NCI-H1930 (cell line): Measurements from ENCODE around the gene SLU7.
"Not testable (repeated sequence)": the region's sequence is repeated elsewhere in the genome, so short reads cannot be mapped to it uniquely, and the experiment has no call there.

Source experiments
- DNase-seq, 2 experiments: peaks; one replicate each; lab custom pipeline; 2025; lab: John Stamatoyannopoulos, UW

The SLU7 gene

GRCh38 chr5:160450164-160450932, 31.5 kb upstream of the SLU7 start:
- DNase-seq, result no peak

- DNase-seq, result no peak
Measured at GRCh38 chr5:160449458-160449857, 30.6 kb upstream of the SLU7 start.

GRCh38 chr5:160448886-160449285, 30.0 kb upstream of the SLU7 start:
- DNase-seq, result no peak

GRCh38 chr5:160445751-160446150, 26.9 kb upstream of the SLU7 start:
- no peak for DNase-seq

GRCh38 chr5:160445132-160445531, 26.3 kb upstream of the SLU7 start:
- DNase-seq, result no peak

GRCh38 chr5:160444407-160444806, 25.5 kb upstream of the SLU7 start:
- no peak for DNase-seq

- no peak for DNase-seq
Measured at GRCh38 chr5:160442824-160443431, 24.0 kb upstream of the SLU7 start.

GRCh38 chr5:160441311-160441781, 22.5 kb upstream of the SLU7 start:
- DNase-seq, result no peak

GRCh38 chr5:160439205-160439600, 20.3 kb upstream of the SLU7 start:
- peak; percentile 4 to 38 for DNase-seq

- peak; percentile 28 to 40 for DNase-seq
Measured at GRCh38 chr5:160438316-160439204, 19.7 kb upstream of the SLU7 start.

GRCh38 chr5:160437271-160437670, 18.4 kb upstream of the SLU7 start:
- no peak for DNase-seq

- DNase-seq, result not testable (repeated sequence)
Measured at GRCh38 chr5:160436661-160437060, 17.8 kb upstream of the SLU7 start.

- DNase-seq, result no peak
Measured at GRCh38 chr5:160436017-160436416, 17.1 kb upstream of the SLU7 start.

GRCh38 chr5:160435532-160435931, 16.7 kb upstream of the SLU7 start:
- DNase-seq, result no peak

- no peak for DNase-seq
Measured at GRCh38 chr5:160434022-160434531, 15.2 kb upstream of the SLU7 start.

- DNase-seq, result no peak
Measured at GRCh38 chr5:160432787-160433186, 13.9 kb upstream of the SLU7 start.

GRCh38 chr5:160432196-160432595, 13.3 kb upstream of the SLU7 start:
- DNase-seq, result no peak

- no peak for DNase-seq
Measured at GRCh38 chr5:160427607-160428006, 8.7 kb upstream of the SLU7 start.

- DNase-seq, result peak in 1 of 2 experiments; percentile 4
Measured at GRCh38 chr5:160423099-160423498, 4.2 kb upstream of the SLU7 start.

GRCh38 chr5:160421625-160422258, 2.9 kb upstream of the SLU7 start, which contains the start of gene PTTG1:
Gene PTTG1 (plus strand): TSS chr5:160421855. CDS start chr5:160422313, 458 bp downstream.
- peak; percentile 87 to 89 for DNase-seq

GRCh38 chr5:160420331-160420610, 1.4 kb upstream of the SLU7 start:
- no peak for DNase-seq
